Cardiac muscle cell (in vitro differentiated cells and primary cell): ENCODE measurements around the gene PNPO. TPM values are rescaled to one million over a fixed set of nuclear protein-coding genes. Genes with fewer than 3 reads are reported as not detected.

Source experiments
- DNase-seq, 2 donors: peaks; one replicate each; pipeline versions ENCODE4 v3.0.0 to v3.0.0-alpha.2; 2010 to 2017; ENCODE audit warnings: low read depth in 1 of 2, low spot score in 1 of 2
- H3K27ac ChIP-seq: fragments of 200-600 bp; sonication (generic); 2 replicates; pipeline ENCODE4 v1.5.1; 2016
- H3K27me3 ChIP-seq: fragments of 200-600 bp; sonication (generic); 2 replicates; pipeline ENCODE4 v1.6.0; 2016; ENCODE audit warnings: control low read depth
- H3K36me3 ChIP-seq: fragments of 200-600 bp; sonication (generic); 2 replicates; pipeline ENCODE4 v1.5.1; 2016; ENCODE audit warnings: control low read depth
- H3K4me1 ChIP-seq: fragments of 200-600 bp; sonication (generic); 2 replicates; pipeline ENCODE4 v1.8.1; 2017; ENCODE audit warnings: low read depth, mild to moderate bottlenecking, mixed run types
- H3K4me3 ChIP-seq: fragments of 200-600 bp; sonication (generic); 2 replicates; pipeline ENCODE4 v1.5.1; 2016; ENCODE audit warnings: mild to moderate bottlenecking
- H3K9me3 ChIP-seq: fragments of 200-600 bp; sonication (generic); 2 replicates; pipeline ENCODE4 v1.5.1; 2017; ENCODE audit warnings: low read depth, mild to moderate bottlenecking, control low read depth
- CTCF ChIP-seq: IDR thresholded peaks from 2 replicates; pipeline ENCODE4 v1.5.1; 2012; ENCODE audit warnings: low read depth, mild to moderate bottlenecking, low read length
- polyA plus RNA-seq: library from polyadenylated mRNA; unstranded; fragments of >200 nt; fragmentation: Nextera tagmentation; extraction: Ambion mirVana; gene quantifications from 2 replicates; pipeline ENCODE4 v1.2.1, GENCODE V29; 2016
- total RNA-seq: library from RNA; depleted of rRNA; stranded (reverse); fragments of >200 nt; gene quantifications from 2 replicates; pipeline ENCODE4 v1.2.3, GENCODE V29; 2016

PNPO gene
- total and polyA plus RNA-seq, 2 experiments from 2014 or later, result 11.7 to 12.9 TPM

GRCh38 chr17:47957591-47958490 lies 16.5 kb downstream of the PNPO start, which contains the start of gene PRR15L:
PRR15L (minus strand) TSS chr17:47957883; CDS start chr17:47953234, 4,649 bp downstream.
- no peak within 1 kb of the TSS for H3K4me3 ChIP-seq

GRCh38 chr17:47959825-47960655 lies 18.7 kb downstream of the PNPO start:
- Histone ChIP-seq H3K27ac (no peak overlapping the region), H3K4me3 (no peak overlapping the region), H3K9me3 (no peaks in the 10 kb centered on the region), H3K4me1 (peaks cover 4% of the 10 kb centered on the region), H3K36me3 (no peaks in the 10 kb centered on the region), H3K27me3 (no peaks in the 10 kb centered on the region)
- no peak for DNase-seq
- no peak for TF ChIP-seq CTCF

More at GRCh38 chr17:47957591-47958490, 16.5 kb downstream of the PNPO start, which contains the start of gene PRR15L:
- H3K27me3 ChIP-seq, result no peaks in the 10 kb centered on the region
- no peak for TF ChIP-seq CTCF
- peaks cover 4% of the 10 kb centered on the region for H3K4me1 ChIP-seq
- no peaks in the 10 kb centered on the region for H3K36me3 ChIP-seq
- no peaks in the 10 kb centered on the region for H3K9me3 ChIP-seq
- DNase-seq, result no peak
- no peak within 1 kb of the TSS for H3K27ac ChIP-seq

GRCh38 chr17:47961406-47961805 lies 20.0 kb downstream of the PNPO start:
- Histone ChIP-seq H3K4me3 (no peak overlapping the region), H3K36me3 (no peaks in the 10 kb centered on the region), H3K27ac (no peak overlapping the region), H3K4me1 (peaks cover 4% of the 10 kb centered on the region), H3K9me3 (no peaks in the 10 kb centered on the region), H3K27me3 (no peaks in the 10 kb centered on the region)
- no peak for DNase-seq
- TF ChIP-seq CTCF, result no peak

GRCh38 chr17:47962901-47963300 lies 21.5 kb downstream of the PNPO start:
- H3K4me3 ChIP-seq, result no peak overlapping the region
- H3K9me3 ChIP-seq, result no peaks in the 10 kb centered on the region
- H3K27me3 ChIP-seq, result no peaks in the 10 kb centered on the region
- H3K4me1 ChIP-seq, result no peaks in the 10 kb centered on the region
- no peak for DNase-seq
- no peak overlapping the region for H3K27ac ChIP-seq
- no peak for TF ChIP-seq CTCF
- H3K36me3 ChIP-seq, result no peaks in the 10 kb centered on the region

GRCh38 chr17:47964856-47965255 lies 23.5 kb downstream of the PNPO start:
- no peaks in the 10 kb centered on the region for H3K4me1 ChIP-seq
- no peaks in the 10 kb centered on the region for H3K36me3 ChIP-seq
- no peak overlapping the region for H3K4me3 ChIP-seq
- H3K9me3 ChIP-seq, result no peaks in the 10 kb centered on the region
- TF ChIP-seq CTCF, result no peak
- DNase-seq, result no peak
- no peak overlapping the region for H3K27ac ChIP-seq
- H3K27me3 ChIP-seq, result no peaks in the 10 kb centered on the region
